Activated CD4-positive, alpha-beta T cell treated with anti-CD3 and anti-CD28 coated beads, Interleukin-2, amount 50 U/mL, for 48 hours (primary cell): ENCODE data around the gene KLF7.

ENCODE experiments used
- DNase-seq, 2 experiments: peaks; one replicate each; pipeline ENCODE4 v3.0.0-alpha.2; 2020

KLF7 gene

GRCh38 chr2:207123335-207123744 lies 42.4 kb downstream of the KLF7 start:
- peak; percentile 65 to 75 for DNase-seq

DNA sequence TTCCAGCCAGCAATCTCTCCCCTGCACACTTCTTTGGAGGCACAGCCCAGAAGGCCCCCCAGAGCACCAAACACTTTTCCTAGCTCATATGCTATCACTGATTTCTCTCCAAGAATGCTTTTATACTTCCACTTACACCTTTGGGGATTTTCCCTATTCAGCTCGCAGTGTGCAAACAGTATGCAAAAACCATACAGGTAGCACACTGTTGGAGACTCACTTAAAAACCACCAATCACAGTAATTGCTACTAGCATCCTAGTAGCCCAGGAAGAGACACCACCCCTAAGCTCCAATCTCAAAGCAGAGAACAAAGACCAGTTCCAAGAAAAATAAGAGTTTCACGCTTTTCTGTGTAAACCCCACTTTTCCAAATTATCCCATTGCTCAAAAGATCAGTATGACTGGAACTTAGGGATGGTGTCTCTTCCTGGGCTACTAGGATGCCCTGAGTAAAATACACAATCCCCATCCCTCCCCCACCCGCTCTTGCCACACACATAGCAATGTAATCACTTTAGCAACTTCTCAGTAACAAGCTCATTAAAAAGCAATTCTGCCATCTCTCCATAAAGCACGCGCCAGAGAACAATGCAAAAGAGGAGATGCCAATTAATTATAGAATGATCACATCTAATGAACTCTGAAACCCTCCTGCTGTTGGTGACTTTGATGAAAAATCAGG lies 43.0 kb downstream of the KLF7 start:
- no peak for DNase-seq

DNA sequence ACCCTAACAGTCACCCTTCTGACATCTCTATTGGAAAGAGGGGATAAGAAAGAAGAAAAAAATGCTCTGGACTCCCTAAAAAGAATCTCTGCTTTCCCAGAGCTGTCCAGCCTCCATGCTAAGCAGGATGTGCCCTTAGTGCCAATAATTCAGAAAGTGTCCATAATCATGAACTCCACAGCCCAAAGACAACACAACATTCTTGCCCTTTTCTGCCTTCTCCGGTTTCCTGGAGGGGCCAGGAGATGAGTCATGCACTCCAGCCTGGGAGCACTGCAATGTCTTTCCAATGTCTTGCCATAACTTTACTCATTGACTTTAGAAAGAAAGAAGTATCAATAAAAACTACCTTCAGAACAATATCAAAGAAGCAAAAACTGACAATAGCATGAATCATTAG lies 44.0 kb downstream of the KLF7 start:
- no peak for DNase-seq

DNA sequence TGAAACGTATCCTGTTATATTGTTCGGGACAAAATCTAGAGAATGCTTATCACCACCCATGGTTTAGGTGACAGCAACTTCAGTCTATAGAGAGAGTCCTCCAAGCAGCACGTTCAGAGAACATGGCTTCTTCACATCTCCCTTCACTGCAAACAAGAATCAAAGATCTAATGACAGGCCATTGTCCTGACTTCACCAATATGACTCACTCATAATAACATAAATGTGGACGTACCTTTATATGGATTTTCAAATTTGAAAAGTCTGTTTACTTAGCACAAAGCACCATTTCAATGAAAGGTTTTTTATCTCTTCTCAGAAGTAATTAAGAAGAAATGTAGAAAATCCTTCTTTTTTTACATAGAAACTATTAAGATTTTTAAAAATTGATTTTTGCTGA lies 46.7 kb downstream of the KLF7 start:
- DNase-seq = no peak

- DNase-seq = no peak
These were observed 48.1 kb downstream of the KLF7 start for GRCh38 chr2:207117668-207118067.

DNA sequence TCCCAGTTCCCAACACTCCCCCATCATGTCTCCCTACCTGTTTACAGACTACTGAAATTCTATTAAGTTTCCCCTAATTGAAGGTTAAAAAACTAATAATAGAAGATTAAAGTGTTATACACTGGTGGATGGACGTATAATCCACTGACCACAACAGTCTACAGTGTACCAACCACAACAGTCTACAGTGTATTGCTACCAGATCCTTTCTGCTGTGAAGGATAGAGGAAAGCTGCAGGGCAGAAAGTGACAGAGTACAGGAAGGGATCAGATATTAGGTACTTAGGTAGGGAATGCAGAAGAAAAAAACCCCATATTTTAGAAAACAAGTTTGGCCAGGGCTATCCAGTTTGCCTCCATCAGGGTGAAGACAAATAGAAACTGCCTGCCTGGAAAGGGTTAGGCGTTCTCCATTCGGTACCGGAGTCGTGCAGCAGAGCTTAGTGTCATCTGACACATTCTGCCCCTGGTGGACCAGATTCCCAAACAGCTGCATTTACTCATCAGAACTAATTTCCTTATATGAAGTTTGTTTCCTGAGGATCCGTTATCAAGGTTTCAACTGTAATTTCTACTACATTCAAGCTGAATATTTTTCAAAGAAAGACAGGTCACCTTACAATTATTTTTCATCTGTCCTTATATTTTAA lies 49.9 kb downstream of the KLF7 start:
- DNase-seq = no peak

GRCh38 chr2:207113414-207113813 lies 52.3 kb downstream of the KLF7 start:
- DNase-seq = no peak

GRCh38 chr2:207112785-207113184 lies 53.0 kb downstream of the KLF7 start:
- DNase-seq = no peak

DNA sequence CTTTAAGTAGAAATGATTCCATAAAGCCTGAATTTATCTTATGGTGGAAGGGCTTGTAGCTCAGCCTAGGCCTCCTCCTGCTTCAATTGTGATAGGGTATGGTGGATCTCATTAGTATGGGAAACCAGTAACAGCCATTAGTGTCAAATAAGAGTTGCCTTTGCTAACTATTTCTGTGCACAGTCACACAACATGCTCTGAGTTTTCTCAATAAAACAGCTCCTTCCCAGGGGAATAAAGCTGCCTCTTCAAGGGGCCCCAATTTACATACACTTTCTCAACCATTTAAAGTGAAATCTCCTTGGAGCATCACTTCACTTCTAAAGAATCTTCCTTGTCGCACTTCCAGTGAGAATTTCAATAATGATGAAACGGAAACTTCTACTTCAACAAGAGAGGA lies 53.4 kb downstream of the KLF7 start:
- DNase-seq = no peak

- DNase-seq = no peak
These were observed 54.0 kb downstream of the KLF7 start for GRCh38 chr2:207111757-207112156.

DNA sequence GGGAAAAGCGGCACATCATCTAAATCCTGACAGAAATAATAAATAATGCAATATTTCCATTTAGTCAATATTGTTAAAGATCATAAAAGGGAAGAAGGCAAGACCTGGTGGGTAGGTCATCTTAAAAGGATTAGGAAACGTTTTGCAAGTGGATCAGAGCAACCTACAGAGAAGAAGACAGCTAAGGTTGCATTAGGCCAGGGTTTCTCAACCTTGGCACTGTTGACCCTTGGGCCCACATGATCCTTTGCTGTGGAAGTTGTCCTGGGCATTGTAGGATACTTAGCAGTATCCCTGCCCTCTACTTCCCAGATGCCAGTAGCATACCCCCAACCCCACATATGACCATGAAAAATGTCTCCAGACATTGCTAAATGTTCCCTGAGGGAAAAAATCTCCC lies 55.0 kb downstream of the KLF7 start:
- DNase-seq = no peak

DNA sequence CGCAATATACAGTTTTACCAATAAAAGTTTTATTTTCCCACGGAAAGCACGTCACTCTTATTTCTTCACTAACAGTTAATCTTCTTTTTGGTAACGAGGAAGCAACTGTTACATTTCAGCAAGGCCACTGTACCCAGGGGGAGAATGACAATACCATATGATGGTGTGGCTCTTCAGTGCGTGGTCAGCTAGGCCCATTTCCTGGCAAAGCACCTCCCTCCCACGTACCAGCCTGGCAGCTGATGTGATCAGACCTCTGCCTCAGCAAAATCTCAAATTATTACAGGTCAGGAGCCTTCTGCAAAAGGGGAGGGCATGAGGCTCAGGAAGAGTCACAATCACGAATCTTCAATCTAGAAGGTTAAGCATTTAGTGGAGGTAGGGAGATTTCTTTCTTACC lies 55.4 kb downstream of the KLF7 start:
- no peak for DNase-seq

GRCh38 chr2:207109768-207110167 lies 56.0 kb downstream of the KLF7 start:
- no peak for DNase-seq

DNA sequence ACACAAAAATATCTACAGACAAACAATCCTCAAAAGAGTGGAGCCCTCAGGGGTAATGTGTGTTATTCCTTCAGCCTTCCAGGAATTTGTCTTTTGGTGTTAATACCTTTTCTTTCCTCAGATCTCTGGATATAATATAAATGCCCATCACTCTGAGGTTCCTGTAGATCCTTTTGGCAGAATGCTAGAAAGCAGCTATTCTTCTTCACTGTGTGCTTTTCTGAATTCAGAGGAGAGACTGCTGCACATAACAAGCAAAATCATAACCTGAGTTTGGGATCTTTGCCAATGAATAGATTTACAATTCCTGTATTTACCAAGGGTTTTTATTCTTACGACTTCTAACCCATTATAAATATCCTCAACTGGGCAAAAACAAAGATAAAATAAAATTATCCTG lies 57.3 kb downstream of the KLF7 start:
- DNase-seq = no peak

DNA sequence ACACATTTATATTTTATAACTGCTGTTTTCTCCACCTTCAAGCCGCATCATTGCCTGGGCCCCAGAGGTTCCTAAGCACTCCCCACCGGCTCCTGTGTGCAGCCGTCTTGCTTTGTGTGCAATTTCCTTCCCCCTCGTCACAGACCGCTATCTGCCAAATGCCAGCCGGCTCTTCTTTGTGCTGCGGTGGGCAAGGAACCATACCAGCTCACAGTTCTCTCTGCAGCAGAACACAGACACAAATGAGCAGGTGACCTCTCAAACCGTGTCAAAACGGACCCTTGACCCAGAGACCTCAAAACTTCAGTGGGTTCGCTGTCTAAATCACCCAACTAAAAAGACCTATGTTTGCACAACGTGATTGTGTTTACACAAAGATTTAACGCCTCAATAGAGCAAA lies 58.2 kb downstream of the KLF7 start:
- DNase-seq = no peak

DNA sequence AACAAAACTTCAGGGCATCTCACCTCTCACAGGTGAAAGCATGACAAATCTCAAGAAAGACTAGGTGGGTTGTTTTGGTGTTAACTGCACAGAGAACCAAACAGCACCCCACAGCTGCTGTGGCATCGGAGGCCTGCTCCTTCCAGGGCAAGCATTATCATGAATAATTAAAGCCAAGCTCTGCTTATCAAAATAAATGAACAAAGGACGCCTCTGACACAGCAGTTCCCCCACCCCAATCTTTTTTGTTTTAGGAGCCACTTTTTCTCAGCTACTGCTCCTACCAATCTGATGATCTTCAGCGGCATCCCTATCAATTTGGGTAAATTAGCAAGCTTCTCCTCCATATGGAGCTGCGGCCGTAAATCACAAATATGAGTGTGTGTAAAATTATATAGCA lies 58.6 kb downstream of the KLF7 start:
- no peak for DNase-seq

DNA sequence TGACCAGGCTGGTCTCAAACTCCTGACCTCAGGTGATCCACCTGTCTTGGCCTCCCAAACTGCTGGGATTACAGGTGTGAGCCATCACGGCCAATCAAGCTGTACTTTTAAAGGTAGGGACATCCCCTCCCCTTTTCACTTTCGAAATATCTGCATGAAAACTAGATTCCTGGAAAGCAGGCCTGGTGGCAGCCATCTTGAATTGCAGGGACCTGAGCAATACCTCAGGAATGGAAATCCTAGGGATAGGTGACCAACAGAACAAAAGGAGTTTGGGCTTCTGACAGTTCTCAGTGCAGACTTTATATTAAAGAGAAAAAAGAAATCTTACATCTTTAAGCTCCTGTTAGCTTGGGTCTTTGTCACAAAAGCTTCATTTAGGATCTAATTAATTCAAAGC lies 62.6 kb downstream of the KLF7 start:
- DNase-seq = no peak

DNA sequence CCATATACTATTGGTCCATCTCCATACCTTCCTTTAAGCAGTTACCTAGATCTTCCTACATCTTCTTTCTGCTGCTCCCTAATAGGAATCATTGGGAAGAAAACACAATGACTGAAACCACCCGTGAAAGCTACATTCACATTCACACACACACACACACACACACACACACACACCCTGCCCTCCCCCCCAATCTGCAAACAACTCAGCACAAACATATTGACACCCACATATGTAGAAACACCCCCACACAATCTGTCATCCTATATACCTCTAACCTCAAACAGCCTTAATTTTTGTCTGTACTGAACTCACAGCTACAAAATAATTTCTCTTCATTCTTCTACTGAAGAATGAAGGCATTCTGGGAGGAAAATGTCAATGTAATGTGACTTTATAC lies 63.8 kb downstream of the KLF7 start:
- DNase-seq = no peak

- no peak for DNase-seq
These were observed 68.5 kb downstream of the KLF7 start for GRCh38 chr2:207097278-207097677.

DNA sequence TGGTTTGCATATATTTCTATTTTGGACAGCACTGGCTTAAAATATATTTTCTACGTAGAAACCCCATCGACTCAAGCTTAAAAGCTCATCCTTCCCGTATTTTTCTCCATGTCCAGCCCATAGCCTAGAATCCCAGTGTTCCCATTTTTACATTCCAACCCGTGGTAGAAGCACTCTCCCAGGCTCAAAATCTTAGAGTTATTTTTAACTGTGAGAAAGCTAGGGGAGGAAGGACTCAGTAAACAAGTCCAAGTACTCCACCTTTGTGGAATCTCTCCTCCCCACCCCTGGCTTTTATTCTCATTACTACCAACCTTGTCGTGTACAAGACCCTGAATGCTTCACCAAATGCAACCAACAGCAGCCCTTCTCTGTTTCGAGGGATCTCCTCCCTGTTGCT lies 69.8 kb downstream of the KLF7 start:
- no peak for DNase-seq

- DNase-seq = no peak
These were observed 72.5 kb downstream of the KLF7 start for GRCh38 chr2:207093234-207093633.

DNA sequence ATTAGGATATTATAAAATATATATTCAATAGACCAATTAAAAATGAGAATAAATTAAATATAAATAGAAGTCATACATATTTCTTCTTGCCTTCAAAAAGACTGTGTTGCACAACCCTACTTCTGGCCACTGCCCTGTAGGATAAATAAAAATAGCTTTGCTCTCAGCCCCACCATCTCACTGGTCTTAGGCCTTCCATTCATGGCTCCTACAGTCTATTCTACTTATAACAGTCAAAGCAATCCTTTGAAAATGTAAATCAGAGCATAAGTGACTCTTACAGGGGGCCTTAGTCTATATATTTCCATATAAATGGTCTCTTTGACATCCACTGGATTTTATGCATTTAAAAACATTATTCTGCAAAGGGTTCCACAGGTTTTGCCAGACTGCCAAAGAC lies 72.9 kb downstream of the KLF7 start:
- DNase-seq = no peak

DNA sequence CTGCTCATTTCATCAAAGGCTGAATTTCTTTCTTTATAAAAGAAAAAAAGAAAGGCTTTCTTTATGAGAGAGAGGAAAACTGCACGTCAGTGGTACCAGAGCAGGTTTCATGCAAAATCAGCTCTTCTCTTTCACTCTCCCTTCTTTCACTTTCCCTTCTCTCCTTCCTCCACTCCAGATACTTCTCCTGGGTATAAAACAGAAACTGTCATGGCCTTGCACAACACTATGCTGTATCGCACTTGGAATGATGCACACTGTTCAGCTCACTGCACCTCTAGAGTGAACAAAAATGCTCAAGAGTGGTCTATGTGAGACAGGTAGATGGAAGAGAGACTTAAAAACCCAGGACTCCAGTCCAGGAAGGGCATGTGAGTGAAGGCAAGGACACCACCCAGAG lies 73.8 kb downstream of the KLF7 start:
- DNase-seq = no peak

- DNase-seq = no peak
These were observed 74.6 kb downstream of the KLF7 start for GRCh38 chr2:207091176-207091575.

GRCh38 chr2:207090389-207090788 lies 75.4 kb downstream of the KLF7 start:
- no peak for DNase-seq
